Rectal smooth muscle tissue (tissue), 1 donor: ENCODE data around the gene CYP1B1.
"Not testable (repeated sequence)": the region's sequence is repeated elsewhere in the genome, so short reads cannot be mapped to it uniquely, and the experiment has no call there.

Experiments
- H3K27ac ChIP-seq: one replicate; pipeline ENCODE4 v1.7.0; 2013; ENCODE audit warnings: low read depth, low read length, inconsistent platforms
- H3K27me3 ChIP-seq: one replicate; pipeline ENCODE4 v1.7.0; 2013; ENCODE audit warnings: low read length; ENCODE audit not compliant: control insufficient read depth, insufficient read depth
- H3K36me3 ChIP-seq: one replicate; pipeline ENCODE4 v1.7.0; 2013; ENCODE audit warnings: low read length; ENCODE audit not compliant: control insufficient read depth, insufficient read depth
- H3K4me1 ChIP-seq: one replicate; pipeline ENCODE4 v1.7.0; 2013; ENCODE audit warnings: low read length; ENCODE audit not compliant: control insufficient read depth, insufficient read depth
- H3K4me3 ChIP-seq: one replicate; pipeline ENCODE4 v1.7.0; 2013; ENCODE audit warnings: low read length
- H3K9ac ChIP-seq: one replicate; pipeline ENCODE4 v1.7.0; 2013; ENCODE audit warnings: low read length

CYP1B1 gene

GRCh38 chr2:38033646-38034045 lies 42.3 kb downstream of the CYP1B1 start:
- Histone ChIP-seq H3K9ac (no peak overlapping the region), H3K4me1 (peaks cover 4% of the 10 kb centered on the region), H3K27me3 (no peaks in the 10 kb centered on the region), H3K4me3 (no peak overlapping the region), H3K36me3 (no peaks in the 10 kb centered on the region), H3K27ac (no peak overlapping the region)

- H3K9ac ChIP-seq, result no peak overlapping the region
- peaks cover 2% of the 10 kb centered on the region for H3K4me1 ChIP-seq
- H3K4me3 ChIP-seq, result no peak overlapping the region
- H3K36me3 ChIP-seq, result no peaks in the 10 kb centered on the region
- H3K27me3 ChIP-seq, result no peaks in the 10 kb centered on the region
- no peak overlapping the region for H3K27ac ChIP-seq
These were observed 43.0 kb downstream of the CYP1B1 start for GRCh38 chr2:38032946-38033345.

- Histone ChIP-seq H3K4me3 (no peak overlapping the region), H3K27ac (no peak overlapping the region), H3K36me3 (no peaks in the 10 kb centered on the region), H3K27me3 (no peaks in the 10 kb centered on the region), H3K9ac (no peak overlapping the region), H3K4me1 (no peaks in the 10 kb centered on the region)
These were observed 45.2 kb downstream of the CYP1B1 start for GRCh38 chr2:38030635-38031355.

- no peak overlapping the region for H3K4me3 ChIP-seq
These were observed 46.4 kb downstream of the CYP1B1 start for GRCh38 chr2:38029512-38029911.

GRCh38 chr2:38028829-38029228 lies 47.1 kb downstream of the CYP1B1 start:
- Histone ChIP-seq H3K36me3 (no peaks in the 10 kb centered on the region), H3K4me3 (no peak overlapping the region), H3K4me1 (no peaks in the 10 kb centered on the region), H3K27ac (no peak overlapping the region), H3K27me3 (no peaks in the 10 kb centered on the region), H3K9ac (no peak overlapping the region)

More at GRCh38 chr2:38029512-38029911, 46.4 kb downstream of the CYP1B1 start:
- Histone ChIP-seq H3K27ac (no peak overlapping the region), H3K9ac (no peak overlapping the region), H3K36me3 (no peaks in the 10 kb centered on the region), H3K27me3 (no peaks in the 10 kb centered on the region), H3K4me1 (no peaks in the 10 kb centered on the region)

GRCh38 chr2:38026846-38027245 lies 49.1 kb downstream of the CYP1B1 start:
- Histone ChIP-seq H3K9ac (no peak overlapping the region), H3K4me1 (no peaks in the 10 kb centered on the region), H3K27me3 (no peaks in the 10 kb centered on the region), H3K27ac (no peak overlapping the region), H3K36me3 (no peaks in the 10 kb centered on the region), H3K4me3 (no peak overlapping the region)

- H3K27ac ChIP-seq, result no peak overlapping the region
- H3K4me3 ChIP-seq, result no peak overlapping the region
- no peaks in the 10 kb centered on the region for H3K4me1 ChIP-seq
- H3K9ac ChIP-seq, result no peak overlapping the region
- H3K36me3 ChIP-seq, result no peaks in the 10 kb centered on the region
- H3K27me3 ChIP-seq, result no peaks in the 10 kb centered on the region
These were observed 54.4 kb downstream of the CYP1B1 start for GRCh38 chr2:38021589-38021988.

GRCh38 chr2:38020359-38021069 lies 55.4 kb downstream of the CYP1B1 start:
- H3K27me3 ChIP-seq, H3K4me3 ChIP-seq, H3K36me3 ChIP-seq, H3K27ac ChIP-seq, H3K4me1 ChIP-seq, H3K9ac ChIP-seq: not testable (repeated sequence)

GRCh38 chr2:38017836-38018235 lies 58.1 kb downstream of the CYP1B1 start:
- H3K4me1 ChIP-seq, result peaks cover 7% of the 10 kb centered on the region
- H3K36me3 ChIP-seq, result no peaks in the 10 kb centered on the region
- no peaks in the 10 kb centered on the region for H3K27me3 ChIP-seq
- H3K4me3 ChIP-seq, result no peak overlapping the region
- no peak overlapping the region for H3K9ac ChIP-seq
- no peak overlapping the region for H3K27ac ChIP-seq
